ENCODE results near the gene PTPRG. TPM values are rescaled to one million over a fixed set of nuclear protein-coding genes. Genes with fewer than 3 reads are reported as not detected.
A peak's percentile ranks its signal among the peaks of the same experiment; 100 is the strongest.

The PTPRG gene
- total RNA-seq, 2 donors from 2014 or later: 33.9 to 39.2 TPM

DNA sequence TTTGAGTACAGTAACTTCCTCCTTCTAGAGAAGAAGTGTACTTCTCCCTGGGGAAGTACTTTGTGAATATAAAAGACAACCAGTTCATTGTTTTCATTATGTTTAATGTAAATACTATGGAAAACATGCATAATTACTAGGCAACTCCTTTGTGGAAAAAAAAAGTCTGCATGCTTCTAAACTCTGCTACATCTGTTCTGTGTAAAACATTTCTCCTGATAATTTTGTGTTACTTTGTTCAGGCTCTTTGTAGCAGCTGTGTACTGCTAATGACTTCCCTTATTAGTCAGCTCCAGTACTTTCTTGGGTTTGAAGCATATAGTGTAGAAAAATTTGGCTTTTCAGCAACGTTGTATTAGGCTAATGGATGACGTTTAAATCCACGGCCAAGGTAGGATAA, 700.4 kb downstream of the PTPRG start:
- H3K4me3 ChIP-seq: no peak overlapping the region
- H3K36me3 ChIP-seq: peaks cover 17% of the 10 kb centered on the region
- H3K27me3 ChIP-seq: no peaks in the 10 kb centered on the region
- DNase-seq (ENCODE audit: low spot score): no peak
- peak overlapping the region in 1 of 2 donors; percentile 73 for H3K27ac ChIP-seq
- H3K4me1 ChIP-seq: peaks cover 0 to 5% of the 10 kb centered on the region in 2 donors
- H3K9me3 ChIP-seq: no peaks in the 10 kb centered on the region
- TF ChIP-seq CTCF (IDR thresholded peaks at IDR 0.05): no peak

GRCh38 chr3:62265528-62265927, 704.2 kb downstream of the PTPRG start:
- H3K36me3 ChIP-seq: peaks cover 37% of the 10 kb centered on the region
- no peak for TF ChIP-seq CTCF (IDR thresholded peaks at IDR 0.05)
- no peak overlapping the region for H3K27ac ChIP-seq
- no peaks in the 10 kb centered on the region for H3K27me3 ChIP-seq
- no peak for DNase-seq (ENCODE audit: low spot score)
- H3K4me1 ChIP-seq: peaks cover 0 to 5% of the 10 kb centered on the region in 2 donors
- no peak overlapping the region for H3K4me3 ChIP-seq
- no peaks in the 10 kb centered on the region for H3K9me3 ChIP-seq

- no peaks in the 10 kb centered on the region for H3K4me1 ChIP-seq
- TF ChIP-seq CTCF (IDR thresholded peaks at IDR 0.05): no peak
- DNase-seq (ENCODE audit: low spot score): no peak
- H3K36me3 ChIP-seq: peaks cover 49% of the 10 kb centered on the region
- no peak overlapping the region for H3K27ac ChIP-seq
- no peaks in the 10 kb centered on the region for H3K9me3 ChIP-seq
- no peaks in the 10 kb centered on the region for H3K27me3 ChIP-seq
- no peak overlapping the region for H3K4me3 ChIP-seq
Observed at GRCh38 chr3:62266668-62267283, 705.4 kb downstream of the PTPRG start.

DNA sequence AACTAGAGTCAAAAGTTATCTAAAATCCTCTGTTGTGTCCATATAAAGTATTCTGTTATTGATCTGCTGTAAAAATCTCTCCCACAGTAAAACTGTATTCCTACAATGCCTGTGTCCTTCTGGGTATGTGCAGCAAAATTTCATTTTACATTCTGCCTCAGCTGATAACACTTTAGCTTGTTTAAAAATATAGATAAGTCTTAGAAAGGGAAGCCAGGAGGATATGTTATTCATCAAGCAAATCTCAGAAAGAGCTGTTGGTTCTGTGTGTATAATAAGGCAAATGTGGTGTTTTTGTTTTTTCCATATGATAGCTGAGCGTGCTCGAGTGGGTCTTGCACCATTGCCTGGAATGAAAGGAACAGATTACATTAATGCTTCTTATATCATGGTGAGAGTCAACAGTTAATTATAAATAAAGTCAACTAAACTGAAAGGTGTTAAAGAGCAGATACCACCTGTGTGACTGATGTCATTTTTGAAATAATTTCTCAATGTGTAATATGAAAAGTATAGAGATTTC, 715.3 kb downstream of the PTPRG start:
- H3K4me3 ChIP-seq: no peak overlapping the region
- no peaks in the 10 kb centered on the region for H3K9me3 ChIP-seq
- no peaks in the 10 kb centered on the region for H3K27me3 ChIP-seq
- H3K27ac ChIP-seq: no peak overlapping the region
- no peak for TF ChIP-seq CTCF (IDR thresholded peaks at IDR 0.05)
- peaks cover 0 to 3% of the 10 kb centered on the region in 2 donors for H3K4me1 ChIP-seq
- H3K36me3 ChIP-seq: peaks cover 45% of the 10 kb centered on the region
- no peak for DNase-seq (ENCODE audit: low spot score)

GRCh38 chr3:62277450-62277849, 716.1 kb downstream of the PTPRG start:
- Histone ChIP-seq H3K36me3 (peaks cover 38% of the 10 kb centered on the region), H3K9me3 (no peaks in the 10 kb centered on the region), H3K4me1 (peaks cover 0 to 3% of the 10 kb centered on the region in 2 donors), H3K27me3 (no peaks in the 10 kb centered on the region), H3K4me3 (no peak overlapping the region), H3K27ac (no peak overlapping the region)
- TF ChIP-seq CTCF (IDR thresholded peaks at IDR 0.05): no peak
- DNase-seq (ENCODE audit: low spot score): no peak

- TF ChIP-seq CTCF (IDR thresholded peaks at IDR 0.05): no peak
- H3K9me3 ChIP-seq: no peaks in the 10 kb centered on the region
- H3K4me1 ChIP-seq: peaks cover 0 to 3% of the 10 kb centered on the region in 2 donors
- H3K4me3 ChIP-seq: no peak overlapping the region
- no peaks in the 10 kb centered on the region for H3K27me3 ChIP-seq
- no peak overlapping the region for H3K27ac ChIP-seq
- H3K36me3 ChIP-seq: peaks cover 33% of the 10 kb centered on the region
- no peak for DNase-seq (ENCODE audit: low spot score)
Observed at GRCh38 chr3:62277986-62278385, 716.6 kb downstream of the PTPRG start.
